ENCODE data around the gene ABCC5.

Gene ABCC5

DNA sequence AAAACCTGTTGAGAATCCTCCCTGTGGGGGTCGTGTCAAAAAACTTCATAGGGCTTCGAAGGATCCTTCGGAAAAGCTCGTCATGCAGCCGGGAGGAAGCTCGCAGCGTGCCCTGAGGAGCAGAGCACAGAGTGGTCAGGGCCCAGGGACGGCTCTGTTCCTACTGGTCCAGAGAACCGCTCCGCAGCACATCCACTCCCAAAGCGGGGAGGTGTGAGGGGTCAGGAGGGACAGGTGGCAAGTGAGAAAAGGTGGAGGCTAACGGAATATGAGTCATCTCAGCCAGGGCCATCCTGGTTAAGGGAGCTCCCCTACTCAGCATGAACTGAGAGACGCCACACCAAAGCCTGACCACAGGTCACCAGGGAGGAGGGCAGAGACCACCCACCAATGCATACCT lies 66.2 kb downstream of the ABCC5 start:
- no peak for TF ChIP-seq EZH2 (IDR thresholded peaks at IDR 0.05)
- no peak for TF ChIP-seq FOXP2 (optimal IDR thresholded peaks at IDR 0.05; ENCODE audit: control extremely low read depth, extremely low read length, insufficient read depth)
- TF ChIP-seq POLR2AphosphoS5 (IDR thresholded peaks at IDR 0.05; ENCODE audit: borderline replicate concordance, low read depth, low read length), result no peak
- Histone ChIP-seq H3K36me3 (ENCODE audit: insufficient read depth, low read length) (peaks cover 63% of the 10 kb centered on the region), H3K27ac (no peak overlapping the region), H3K9ac (ENCODE audit: insufficient read length) (no peak overlapping the region), H3K4me3 (no peak overlapping the region), H3K9me3 (ENCODE audit: low read depth, low read length) (no peaks in the 10 kb centered on the region)
- DNase-seq (ENCODE audit: low read depth, low spot score), result no peak

DNA sequence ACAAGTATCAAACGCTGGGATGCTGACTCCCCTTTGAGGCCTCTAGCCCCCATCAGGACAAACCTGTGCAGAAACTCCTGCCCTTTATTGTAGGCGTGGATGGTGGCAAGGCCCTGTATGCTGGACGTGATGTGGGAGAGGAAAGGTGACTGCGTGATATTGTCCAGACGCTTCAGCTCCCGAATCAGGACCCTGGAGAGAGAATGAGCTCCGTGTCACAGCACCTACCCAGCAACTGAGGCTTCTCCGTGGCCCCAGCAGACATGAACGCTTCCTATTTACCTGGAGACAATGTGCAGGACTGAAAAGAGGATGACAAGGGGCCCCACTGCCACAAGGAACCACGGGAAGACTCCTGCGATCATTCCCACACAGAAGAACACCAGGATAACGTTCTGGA lies 68.0 kb downstream of the ABCC5 start:
- no peak overlapping the region for H3K27ac ChIP-seq
- no peak overlapping the region for H3K4me3 ChIP-seq
- peaks cover 77% of the 10 kb centered on the region for H3K36me3 ChIP-seq (ENCODE audit: insufficient read depth, low read length)
- DNase-seq (ENCODE audit: low read depth, low spot score), result no peak
- no peaks in the 10 kb centered on the region for H3K9me3 ChIP-seq (ENCODE audit: low read depth, low read length)
- no peak overlapping the region for H3K9ac ChIP-seq (ENCODE audit: insufficient read length)
- TF ChIP-seq EZH2 (IDR thresholded peaks at IDR 0.05) (no peak), FOXP2 (optimal IDR thresholded peaks at IDR 0.05; ENCODE audit: control extremely low read depth, extremely low read length, insufficient read depth) (no peak), POLR2AphosphoS5 (IDR thresholded peaks at IDR 0.05; ENCODE audit: borderline replicate concordance, low read depth, low read length) (no peak)

DNA sequence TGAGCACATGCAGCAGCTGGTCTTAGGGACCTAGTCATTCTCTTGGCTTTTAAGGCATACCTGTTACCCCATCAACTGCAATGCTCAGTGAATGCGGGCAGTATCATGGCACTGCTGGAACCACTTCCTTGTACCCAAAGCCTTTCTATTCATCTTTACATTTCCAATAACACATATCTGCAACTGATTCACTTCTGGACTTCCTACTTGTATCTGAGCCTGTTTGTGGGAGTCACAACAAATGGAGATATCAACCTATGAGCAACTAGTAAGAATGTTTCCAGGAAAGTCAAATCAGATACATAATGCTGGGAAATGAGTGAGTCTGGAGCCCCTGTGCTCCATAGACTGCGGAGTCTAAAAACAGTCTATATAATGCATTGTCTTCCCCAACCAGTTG lies 71.6 kb downstream of the ABCC5 start:
- Histone ChIP-seq H3K4me3 (no peak overlapping the region), H3K9me3 (ENCODE audit: low read depth, low read length) (no peaks in the 10 kb centered on the region), H3K27ac (no peak overlapping the region), H3K36me3 (ENCODE audit: insufficient read depth, low read length) (peaks cover 81% of the 10 kb centered on the region), H3K9ac (ENCODE audit: insufficient read length) (no peak overlapping the region)
- DNase-seq (ENCODE audit: low read depth, low spot score), result no peak
- no peak for TF ChIP-seq POLR2AphosphoS5 (IDR thresholded peaks at IDR 0.05; ENCODE audit: borderline replicate concordance, low read depth, low read length)
- no peak for TF ChIP-seq EZH2 (IDR thresholded peaks at IDR 0.05)
- no peak for TF ChIP-seq FOXP2 (optimal IDR thresholded peaks at IDR 0.05; ENCODE audit: control extremely low read depth, extremely low read length, insufficient read depth)

DNA sequence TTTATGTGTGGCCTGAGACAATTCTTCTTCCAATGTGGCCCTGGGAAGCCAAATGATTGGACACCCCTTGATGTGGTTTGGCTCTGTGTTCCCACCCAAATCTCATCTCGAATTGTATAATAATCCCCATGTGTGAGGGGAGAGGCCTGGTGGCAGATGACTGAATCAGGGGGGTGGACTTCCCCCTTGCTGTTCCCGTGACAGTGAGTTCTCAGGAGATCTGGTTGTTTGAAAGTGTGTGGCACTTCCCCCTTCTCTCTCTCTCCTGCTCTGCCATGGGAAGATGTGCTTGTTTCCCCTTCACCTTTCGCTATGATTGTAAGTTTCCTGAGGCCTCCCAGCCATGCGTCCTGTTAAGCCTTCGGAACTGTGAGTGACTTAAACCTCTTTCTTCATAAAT lies 72.9 kb downstream of the ABCC5 start:
- TF ChIP-seq POLR2AphosphoS5 (IDR thresholded peaks at IDR 0.05; ENCODE audit: borderline replicate concordance, low read depth, low read length) (no peak), EZH2 (IDR thresholded peaks at IDR 0.05) (no peak), FOXP2 (optimal IDR thresholded peaks at IDR 0.05; ENCODE audit: control extremely low read depth, extremely low read length, insufficient read depth) (no peak)
- Histone ChIP-seq H3K27ac (no peak overlapping the region), H3K9me3 (ENCODE audit: low read depth, low read length) (no peaks in the 10 kb centered on the region), H3K4me3 (no peak overlapping the region), H3K9ac (ENCODE audit: insufficient read length) (no peak overlapping the region), H3K36me3 (ENCODE audit: insufficient read depth, low read length) (peaks cover 71% of the 10 kb centered on the region)
- no peak for DNase-seq (ENCODE audit: low read depth, low spot score)

DNA sequence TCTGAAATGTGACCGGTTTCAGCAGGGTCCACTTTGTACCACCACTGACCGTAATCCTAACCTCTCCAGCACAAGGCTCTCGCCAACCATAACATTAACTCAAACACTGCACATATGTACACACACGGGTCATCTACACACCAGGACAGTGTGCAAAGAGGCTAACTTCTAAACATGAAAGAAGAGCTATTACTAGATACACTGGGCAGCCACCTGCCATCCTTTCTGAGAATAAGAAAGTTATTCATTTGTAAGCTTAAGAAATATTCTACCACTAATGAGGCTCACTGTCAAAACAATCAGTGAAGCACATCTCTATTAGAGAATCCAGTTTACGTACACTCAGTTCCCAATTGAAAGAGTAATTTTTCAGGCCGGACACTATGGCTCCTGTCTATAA lies 73.9 kb downstream of the ABCC5 start:
- TF ChIP-seq FOXP2 (optimal IDR thresholded peaks at IDR 0.05; ENCODE audit: control extremely low read depth, extremely low read length, insufficient read depth), result no peak
- no peak for TF ChIP-seq POLR2AphosphoS5 (IDR thresholded peaks at IDR 0.05; ENCODE audit: borderline replicate concordance, low read depth, low read length)
- TF ChIP-seq EZH2 (IDR thresholded peaks at IDR 0.05), result no peak
- H3K36me3 ChIP-seq (ENCODE audit: insufficient read depth, low read length), result peaks cover 67% of the 10 kb centered on the region
- H3K9me3 ChIP-seq (ENCODE audit: low read depth, low read length), result no peaks in the 10 kb centered on the region
- H3K9ac ChIP-seq (ENCODE audit: insufficient read length), result no peak overlapping the region
- no peak for DNase-seq (ENCODE audit: low read depth, low spot score)
- no peak overlapping the region for H3K4me3 ChIP-seq
- no peak overlapping the region for H3K27ac ChIP-seq

DNA sequence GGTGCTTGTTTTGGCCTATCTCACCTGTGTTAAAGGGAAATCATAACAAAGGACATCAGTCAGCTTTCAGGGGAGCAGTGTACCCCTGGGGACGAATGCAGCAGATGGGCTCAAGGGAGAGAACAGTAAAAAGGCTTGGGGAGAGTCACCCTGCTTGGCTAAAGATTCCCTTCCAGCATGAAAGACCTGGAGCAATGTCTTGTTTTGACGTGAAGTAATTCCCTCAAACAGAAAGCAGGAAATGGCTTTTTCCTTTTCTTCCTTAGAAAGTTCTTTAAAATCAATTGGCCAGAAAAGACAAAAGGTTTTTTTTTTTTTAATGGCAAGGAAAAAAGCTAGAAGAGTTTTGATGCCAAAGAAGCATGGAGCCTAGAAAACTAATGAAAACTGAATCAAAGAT lies 76.5 kb downstream of the ABCC5 start:
- no peak overlapping the region for H3K4me3 ChIP-seq
- no peak for DNase-seq (ENCODE audit: low read depth, low spot score)
- no peak overlapping the region for H3K9ac ChIP-seq (ENCODE audit: insufficient read length)
- no peak overlapping the region for H3K27ac ChIP-seq
- no peak for TF ChIP-seq FOXP2 (optimal IDR thresholded peaks at IDR 0.05; ENCODE audit: control extremely low read depth, extremely low read length, insufficient read depth)
- TF ChIP-seq EZH2 (IDR thresholded peaks at IDR 0.05), result no peak
- TF ChIP-seq POLR2AphosphoS5 (IDR thresholded peaks at IDR 0.05; ENCODE audit: borderline replicate concordance, low read depth, low read length), result no peak
- H3K36me3 ChIP-seq (ENCODE audit: insufficient read depth, low read length), result peaks cover 66% of the 10 kb centered on the region
- no peaks in the 10 kb centered on the region for H3K9me3 ChIP-seq (ENCODE audit: low read depth, low read length)

DNA sequence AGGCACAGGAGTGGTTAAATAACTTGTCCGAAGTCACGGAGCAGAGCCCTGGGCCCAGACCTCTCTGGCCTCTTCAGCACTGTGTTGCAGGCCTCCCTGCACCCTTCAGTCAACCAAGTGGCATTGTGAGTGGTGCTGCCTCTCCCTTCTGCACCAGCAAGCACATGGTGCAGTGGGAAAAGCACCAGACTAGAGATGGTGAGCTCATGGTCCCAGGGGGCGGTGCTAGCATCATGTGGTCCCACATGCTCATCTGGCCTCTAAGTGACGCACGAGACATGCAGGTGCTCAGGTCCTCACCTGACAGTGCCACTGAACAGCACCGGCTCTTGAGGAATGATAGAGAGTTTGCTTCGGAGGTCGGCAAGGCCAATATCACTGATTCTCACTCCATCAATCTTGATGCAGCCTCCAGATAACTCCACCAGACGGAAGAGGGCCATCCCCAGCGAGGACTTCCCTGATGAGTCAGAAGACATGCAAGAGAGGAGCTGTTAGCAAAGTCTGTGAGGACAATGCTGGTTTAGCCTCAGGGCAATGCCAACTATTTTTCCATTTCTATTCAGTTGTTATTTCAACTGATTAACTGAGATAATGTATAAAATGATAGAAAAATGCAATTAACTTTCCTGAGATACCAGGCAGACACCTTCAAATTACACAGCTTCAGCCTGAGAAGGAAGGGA lies 79.9 kb downstream of the ABCC5 start:
- no peak overlapping the region for H3K9ac ChIP-seq (ENCODE audit: insufficient read length)
- no peak overlapping the region for H3K4me3 ChIP-seq
- DNase-seq (ENCODE audit: low read depth, low spot score), result no peak
- peaks cover 48% of the 10 kb centered on the region for H3K36me3 ChIP-seq (ENCODE audit: insufficient read depth, low read length)
- H3K27ac ChIP-seq, result no peak overlapping the region
- no peaks in the 10 kb centered on the region for H3K9me3 ChIP-seq (ENCODE audit: low read depth, low read length)
- TF ChIP-seq EZH2 (IDR thresholded peaks at IDR 0.05) (no peak), POLR2AphosphoS5 (IDR thresholded peaks at IDR 0.05; ENCODE audit: borderline replicate concordance, low read depth, low read length) (no peak), FOXP2 (optimal IDR thresholded peaks at IDR 0.05; ENCODE audit: control extremely low read depth, extremely low read length, insufficient read depth) (no peak)

DNA sequence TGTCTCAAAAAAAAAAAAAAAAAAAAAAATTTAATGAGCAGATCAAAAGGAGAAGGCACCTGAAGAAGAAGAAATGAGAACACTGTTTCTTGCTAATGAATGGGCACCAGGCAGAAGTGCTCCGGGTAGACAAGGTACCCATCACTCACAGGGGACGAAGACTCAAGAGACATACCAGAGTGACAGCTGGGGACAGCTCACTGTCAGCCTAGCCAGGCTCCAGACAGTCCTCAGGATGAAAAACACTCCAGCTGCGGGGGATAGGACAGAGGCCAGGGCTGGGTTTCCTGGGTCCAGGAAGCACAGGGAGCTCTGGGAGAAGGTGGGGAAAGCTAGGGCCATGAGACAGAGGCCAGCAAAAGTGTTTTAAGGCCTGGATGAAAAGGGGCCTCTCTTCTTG lies 84.5 kb downstream of the ABCC5 start:
- TF ChIP-seq POLR2AphosphoS5 (IDR thresholded peaks at IDR 0.05; ENCODE audit: borderline replicate concordance, low read depth, low read length) (no peak), FOXP2 (optimal IDR thresholded peaks at IDR 0.05; ENCODE audit: control extremely low read depth, extremely low read length, insufficient read depth) (no peak), EZH2 (IDR thresholded peaks at IDR 0.05) (no peak)
- H3K4me3 ChIP-seq, result no peak overlapping the region
- no peak for DNase-seq (ENCODE audit: low read depth, low spot score)
- peaks cover 43% of the 10 kb centered on the region for H3K36me3 ChIP-seq (ENCODE audit: insufficient read depth, low read length)
- no peaks in the 10 kb centered on the region for H3K9me3 ChIP-seq (ENCODE audit: low read depth, low read length)
- no peak overlapping the region for H3K9ac ChIP-seq (ENCODE audit: insufficient read length)
- no peak overlapping the region for H3K27ac ChIP-seq

DNA sequence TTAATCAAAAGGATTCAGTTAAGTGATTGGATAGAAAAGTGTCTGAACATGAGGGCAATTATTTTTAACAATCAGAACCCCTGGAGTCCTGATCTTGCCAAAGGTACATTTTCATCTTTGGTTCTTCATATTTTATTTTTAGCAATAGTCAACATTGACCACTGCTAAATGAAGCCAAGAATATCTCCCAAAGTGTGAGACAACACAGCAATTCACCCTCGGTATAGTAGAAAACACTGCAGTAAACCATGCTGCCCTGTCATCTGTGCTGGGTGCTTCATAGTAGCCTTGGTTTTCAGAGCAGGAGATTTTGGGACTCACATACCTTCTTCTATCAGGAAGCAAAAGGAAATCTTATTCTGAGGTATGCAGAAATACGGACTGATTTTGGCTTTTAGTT lies 85.8 kb downstream of the ABCC5 start:
- no peak for TF ChIP-seq EZH2 (IDR thresholded peaks at IDR 0.05)
- no peak for TF ChIP-seq POLR2AphosphoS5 (IDR thresholded peaks at IDR 0.05; ENCODE audit: borderline replicate concordance, low read depth, low read length)
- TF ChIP-seq FOXP2 (optimal IDR thresholded peaks at IDR 0.05; ENCODE audit: control extremely low read depth, extremely low read length, insufficient read depth), result no peak
- DNase-seq (ENCODE audit: low read depth, low spot score), result no peak
- H3K4me3 ChIP-seq, result no peak overlapping the region

More for the DNA sequence above, 85.8 kb downstream of the ABCC5 start:
- H3K36me3 ChIP-seq (ENCODE audit: insufficient read depth, low read length), result peaks cover 40% of the 10 kb centered on the region
- no peak overlapping the region for H3K9ac ChIP-seq (ENCODE audit: insufficient read length)
- no peak overlapping the region for H3K27ac ChIP-seq
- H3K9me3 ChIP-seq (ENCODE audit: low read depth, low read length), result no peaks in the 10 kb centered on the region

Measured in SK-N-MC (cell line).